ENCODE measurements around the gene HOXA10.

HOXA10 gene

DNA sequence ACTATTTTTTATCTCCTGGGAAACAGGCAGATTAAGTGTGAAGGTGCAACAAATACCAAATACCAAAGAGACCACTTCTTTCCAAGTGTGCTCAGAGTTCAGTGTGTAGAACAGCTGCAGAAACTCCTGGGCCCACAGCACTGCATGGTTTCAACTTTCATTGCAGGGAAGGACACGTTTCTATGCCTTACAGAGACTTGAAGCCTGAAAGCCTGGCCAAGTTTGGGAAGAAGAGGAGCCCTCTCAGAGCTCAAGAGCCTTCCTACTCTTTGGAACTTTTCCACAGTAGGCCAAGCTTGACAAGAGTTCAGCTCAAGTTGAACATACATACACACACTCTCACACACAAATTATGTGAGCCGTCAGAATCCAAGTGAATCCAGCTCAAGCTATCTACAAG, 46.1 kb downstream of the HOXA10 start:
- no peak for DNase-seq

DNA sequence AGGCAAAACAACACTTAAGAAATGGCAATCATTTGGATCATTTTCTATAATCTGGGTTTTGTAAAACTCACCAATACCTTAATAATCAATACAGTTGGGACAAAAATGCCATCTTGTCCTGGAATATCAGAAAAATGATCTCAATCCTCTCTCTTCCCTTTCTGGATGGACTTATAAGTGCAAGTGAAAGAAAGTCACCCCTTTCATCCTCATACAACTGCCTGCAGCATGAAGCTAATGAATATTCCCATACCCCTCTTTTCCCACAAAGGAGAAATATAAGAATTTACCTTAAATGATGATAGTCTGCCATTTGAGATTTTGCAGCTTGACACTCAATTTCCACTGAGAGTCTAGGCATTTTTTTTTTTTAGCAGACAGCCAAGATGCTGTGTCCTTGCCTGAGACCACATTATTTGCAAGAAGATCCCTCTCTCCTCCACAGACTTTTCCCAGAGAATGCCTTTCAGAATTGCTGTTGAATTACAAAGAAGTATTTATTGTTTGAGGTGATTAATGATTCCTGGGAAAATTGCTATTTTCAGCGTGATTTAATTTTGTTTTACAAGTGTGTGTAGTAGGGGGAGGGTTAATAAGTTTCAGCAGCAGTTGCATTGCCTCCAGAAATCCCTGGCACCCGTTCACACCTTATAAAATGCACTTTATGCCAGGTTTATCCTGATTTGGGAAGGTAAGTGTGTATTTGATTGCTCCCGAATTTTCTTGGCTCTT, 47.4 kb downstream of the HOXA10 start:
- no peak for DNase-seq

DNA sequence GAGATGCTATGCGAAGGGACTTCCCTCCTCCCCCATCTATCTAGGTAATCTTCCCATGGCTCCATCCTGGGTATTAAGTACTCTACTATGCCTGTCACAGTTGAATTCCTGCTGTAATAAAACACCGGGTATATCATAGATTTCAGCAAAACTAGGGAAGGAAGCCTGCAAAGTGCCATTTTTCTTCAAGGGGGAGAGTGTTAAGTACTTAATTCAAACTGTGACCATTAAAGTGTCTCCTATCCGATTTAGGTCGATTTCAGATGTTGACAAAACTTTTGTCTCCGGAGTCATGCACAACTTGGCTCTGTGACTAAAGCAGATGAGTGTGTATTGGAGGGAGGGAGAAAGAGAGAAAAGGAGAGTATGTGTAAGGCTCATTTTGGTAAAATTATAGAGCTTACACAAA, 48.1 kb downstream of the HOXA10 start:
- no peak for DNase-seq

DNA sequence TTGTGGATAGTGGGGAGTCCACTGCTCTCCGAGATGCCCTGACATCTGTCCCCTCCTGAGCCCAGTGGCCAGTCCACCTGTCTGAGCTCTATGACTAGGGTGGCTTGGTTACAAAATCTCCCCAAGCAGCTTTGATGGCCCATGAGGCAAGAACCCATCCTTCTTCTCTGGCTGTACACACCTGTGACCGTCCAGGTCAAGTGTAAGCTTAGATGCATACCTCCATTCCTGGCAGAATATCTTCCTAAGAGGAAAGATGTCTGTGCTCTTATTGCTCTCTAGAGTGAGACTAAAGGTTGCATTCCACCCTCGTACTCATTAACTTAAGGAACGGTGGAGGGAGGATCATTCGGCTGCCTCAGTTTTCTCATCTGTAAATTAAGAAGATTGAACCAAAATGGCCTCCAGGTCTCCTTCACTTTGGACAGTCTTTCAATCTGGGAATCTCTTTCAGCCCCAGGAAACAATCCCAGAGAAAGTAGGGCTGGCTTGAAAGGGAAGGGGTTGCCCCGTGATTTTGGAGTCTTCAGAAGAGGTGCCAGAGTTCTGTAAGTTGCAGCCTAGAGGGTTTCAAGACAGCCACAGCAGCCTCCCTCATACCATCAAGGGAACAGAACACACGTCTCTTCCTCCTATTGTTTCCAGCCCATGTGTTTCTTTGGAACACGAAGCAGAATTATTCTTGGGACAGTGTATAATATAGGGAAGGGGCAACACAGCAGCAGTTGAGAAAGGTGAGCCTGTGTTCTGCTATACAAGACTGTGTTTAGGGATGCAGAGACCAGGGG, 49.0 kb downstream of the HOXA10 start:
- DNase-seq, result no peak

DNA sequence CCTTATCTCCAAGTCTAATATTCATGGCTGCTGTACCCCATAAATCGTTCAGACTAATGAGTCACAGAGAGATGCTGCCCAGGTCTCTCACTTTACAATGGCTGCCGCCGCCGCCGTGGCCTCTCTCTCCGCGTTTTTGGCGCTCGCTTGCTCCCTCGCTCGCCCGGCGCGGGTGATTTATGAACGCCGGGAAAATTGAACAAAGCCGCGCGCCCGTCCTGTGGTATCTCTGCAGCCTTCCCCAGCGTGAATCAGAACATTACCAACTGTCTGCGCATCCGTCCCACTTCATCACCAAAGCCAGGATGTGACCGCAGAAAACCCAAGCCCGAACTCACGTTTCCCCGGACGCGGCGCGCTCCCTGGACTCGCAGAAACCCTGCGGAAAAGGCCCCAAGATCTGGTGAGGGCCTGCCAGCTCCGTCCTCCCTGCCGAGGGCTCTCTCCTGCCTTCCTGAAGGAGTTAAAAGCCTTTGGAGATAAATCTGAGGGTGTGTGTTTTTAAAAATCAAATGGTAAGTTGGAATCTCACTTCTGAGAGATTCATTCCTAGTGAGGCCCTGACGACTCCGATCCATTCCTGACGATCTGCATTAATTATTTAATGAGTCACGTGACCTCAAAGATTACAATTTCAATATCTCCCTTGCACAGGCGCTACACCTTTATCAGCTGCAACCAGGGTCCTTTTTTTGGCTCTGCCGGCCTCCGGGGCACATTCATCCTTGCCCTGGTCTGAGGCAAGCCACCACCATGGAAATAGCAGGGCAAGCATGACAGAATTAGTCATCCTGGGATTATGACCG, 49.8 kb downstream of the HOXA10 start:
- DNase-seq, result no peak

DNA sequence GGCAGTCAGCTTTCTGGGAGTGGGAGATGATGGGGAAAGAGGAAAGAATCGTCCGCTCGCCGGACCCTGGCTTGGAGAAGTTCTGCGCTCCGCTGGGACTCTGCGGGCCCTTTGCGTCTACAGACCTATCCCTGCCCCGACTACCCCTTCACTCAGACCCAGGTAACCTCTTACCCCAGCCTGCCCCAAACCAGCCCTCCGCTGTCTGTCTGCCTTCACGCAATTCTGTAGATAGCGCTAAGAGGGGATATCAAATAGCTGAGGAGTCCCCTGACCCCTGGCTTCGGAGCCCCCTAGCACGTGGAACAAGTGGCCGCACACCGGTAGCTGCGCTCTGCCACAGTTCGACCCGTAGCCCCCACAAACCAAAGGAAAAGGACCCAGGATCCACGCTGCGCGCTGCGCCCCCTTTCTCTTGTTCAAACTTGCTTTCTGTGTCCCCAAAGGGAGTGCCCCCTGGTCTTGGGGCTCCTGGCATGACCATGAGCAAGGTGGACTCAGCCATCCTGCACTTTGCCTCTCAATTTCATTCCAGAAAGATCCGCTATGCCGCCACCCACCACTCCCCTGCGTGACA, 50.6 kb downstream of the HOXA10 start:
- DNase-seq, result no peak

DNA sequence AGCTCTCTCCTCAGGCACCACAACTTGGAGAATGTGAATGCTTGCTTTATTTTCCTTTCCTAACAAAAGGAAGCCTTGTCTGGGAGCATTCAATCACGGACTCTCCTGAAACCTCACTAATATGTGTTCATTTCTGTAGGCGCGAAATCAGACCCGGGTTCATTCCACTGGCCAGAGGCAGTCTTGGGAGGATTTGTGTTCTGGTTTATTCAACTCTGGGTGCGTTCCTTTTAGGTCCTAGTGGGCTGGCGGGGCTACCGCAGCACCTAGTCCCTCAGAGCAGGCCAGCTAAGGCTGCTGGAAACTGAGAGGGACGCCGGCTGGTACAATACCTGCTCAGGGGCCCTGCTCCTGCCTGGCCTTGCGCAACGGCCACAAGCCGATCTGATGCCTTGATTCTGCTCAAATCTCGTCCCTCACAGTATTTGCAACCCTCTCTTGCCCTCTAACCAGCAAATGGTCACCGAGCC, 51.1 kb downstream of the HOXA10 start:
- DNase-seq, result no peak

DNA sequence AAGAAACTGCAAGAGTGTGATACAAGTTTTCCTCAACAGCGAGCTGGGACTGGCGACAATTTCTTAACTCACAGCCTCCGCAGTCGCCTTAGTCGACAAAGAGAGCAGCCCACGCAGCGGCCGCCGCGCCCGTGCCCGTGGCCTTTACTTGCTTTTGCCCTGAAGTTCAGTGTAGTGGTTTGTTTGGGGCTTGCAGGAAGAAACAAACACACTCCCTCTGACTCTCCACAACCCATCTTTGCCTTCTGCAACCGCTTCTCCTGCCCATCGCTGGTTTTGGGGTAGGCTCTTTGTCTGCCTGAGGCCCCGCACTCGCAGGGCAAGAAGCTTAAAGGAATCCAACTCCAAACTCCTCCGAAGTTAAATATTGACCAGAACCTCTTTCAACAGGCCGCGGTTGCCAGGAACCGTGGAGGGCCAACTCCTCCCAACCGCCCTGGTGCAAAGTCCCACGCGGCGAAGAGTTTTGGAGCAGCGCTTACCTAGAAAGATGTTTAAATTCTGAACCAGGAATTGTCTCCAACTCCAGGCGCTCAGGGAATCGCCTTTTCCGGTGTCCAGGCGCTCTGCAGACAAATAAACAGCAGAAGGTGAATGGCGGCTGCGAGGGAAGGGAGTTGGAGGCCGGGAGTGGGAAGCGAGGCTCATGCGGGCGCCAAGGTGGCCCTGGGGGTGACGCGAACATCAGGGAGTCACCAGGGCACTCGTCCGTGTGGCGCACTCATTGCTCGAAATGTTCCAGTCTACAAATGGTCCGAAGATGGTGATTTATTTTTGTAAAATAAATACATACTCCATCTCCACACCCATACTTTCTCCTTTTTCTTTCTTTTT, 51.8 kb downstream of the HOXA10 start:
- no peak for DNase-seq

DNA sequence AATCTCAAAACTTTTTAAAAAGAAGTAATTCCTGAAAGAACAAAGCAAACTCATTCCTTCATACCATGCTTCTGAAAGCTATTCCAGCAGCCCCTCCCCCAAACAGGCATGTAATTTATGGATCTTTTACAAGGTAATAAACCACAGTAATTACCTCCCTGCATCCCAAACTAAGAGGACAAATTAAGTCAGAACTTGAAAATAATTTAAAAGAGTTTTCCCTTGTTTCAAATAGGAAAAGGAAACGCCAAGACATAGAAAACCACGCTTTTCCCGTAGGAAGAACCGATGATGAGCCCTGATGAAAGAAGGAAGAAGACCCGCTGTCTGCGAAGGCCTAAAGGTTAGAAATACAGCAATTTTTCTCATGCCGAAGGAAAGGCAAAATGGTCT, 52.4 kb downstream of the HOXA10 start:
- DNase-seq, result no peak
